Measurements from ENCODE around the gene S1PR2. TPM values are rescaled to one million over a fixed set of nuclear protein-coding genes. Genes with fewer than 3 reads are reported as not detected.
"Not testable (repeated sequence)": the region's sequence is repeated elsewhere in the genome, so short reads cannot be mapped to it uniquely, and the experiment has no call there.

Gene S1PR2
- total RNA-seq, 3 donors from 2014 or later = 1.2 to 8.4 (median 6.5) TPM

DNA sequence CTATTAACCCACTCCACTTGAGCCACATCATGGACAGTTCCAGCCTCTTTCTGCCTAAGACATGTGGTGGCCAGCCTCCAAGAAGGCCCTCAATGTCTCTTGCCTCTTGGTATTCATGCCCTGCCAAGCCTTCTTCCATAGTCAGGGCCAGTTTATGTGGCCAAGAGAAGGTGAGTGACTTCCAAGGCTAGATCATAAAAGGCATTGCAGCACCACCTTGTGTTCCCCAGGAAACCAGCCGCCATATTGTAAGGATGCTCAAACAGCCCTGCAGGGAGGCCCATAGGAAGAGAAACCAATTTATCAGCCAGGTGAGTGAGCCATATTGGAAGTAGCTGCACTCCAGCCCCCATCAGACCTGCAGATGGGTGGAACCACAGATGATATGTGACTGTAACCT, 24.1 kb downstream of the S1PR2 start:
- H3K4me1 ChIP-seq (ENCODE audit: low read depth) = no peaks in the 10 kb centered on the region
- intact Hi-C loops (cut with DNase I, micrococcal nuclease) = no loop called here
- H3K4me3 ChIP-seq = no peak overlapping the region
- peaks cover 4% of the 10 kb centered on the region for H3K9me3 ChIP-seq
- DNase-seq (no peak), ATAC-seq (no peak)
- H3K36me3 ChIP-seq (ENCODE audit: low read depth) = no peaks in the 10 kb centered on the region
- TF ChIP-seq, protein P1, sequence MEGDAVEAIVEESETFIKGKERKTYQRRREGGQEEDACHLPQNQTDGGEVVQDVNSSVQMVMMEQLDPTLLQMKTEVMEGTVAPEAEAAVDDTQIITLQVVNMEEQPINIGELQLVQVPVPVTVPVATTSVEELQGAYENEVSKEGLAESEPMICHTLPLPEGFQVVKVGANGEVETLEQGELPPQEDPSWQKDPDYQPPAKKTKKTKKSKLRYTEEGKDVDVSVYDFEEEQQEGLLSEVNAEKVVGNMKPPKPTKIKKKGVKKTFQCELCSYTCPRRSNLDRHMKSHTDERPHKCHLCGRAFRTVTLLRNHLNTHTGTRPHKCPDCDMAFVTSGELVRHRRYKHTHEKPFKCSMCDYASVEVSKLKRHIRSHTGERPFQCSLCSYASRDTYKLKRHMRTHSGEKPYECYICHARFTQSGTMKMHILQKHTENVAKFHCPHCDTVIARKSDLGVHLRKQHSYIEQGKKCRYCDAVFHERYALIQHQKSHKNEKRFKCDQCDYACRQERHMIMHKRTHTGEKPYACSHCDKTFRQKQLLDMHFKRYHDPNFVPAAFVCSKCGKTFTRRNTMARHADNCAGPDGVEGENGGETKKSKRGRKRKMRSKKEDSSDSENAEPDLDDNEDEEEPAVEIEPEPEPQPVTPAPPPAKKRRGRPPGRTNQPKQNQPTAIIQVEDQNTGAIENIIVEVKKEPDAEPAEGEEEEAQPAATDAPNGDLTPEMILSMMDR (IDR thresholded peaks at IDR 0.05) = no peak

DNA sequence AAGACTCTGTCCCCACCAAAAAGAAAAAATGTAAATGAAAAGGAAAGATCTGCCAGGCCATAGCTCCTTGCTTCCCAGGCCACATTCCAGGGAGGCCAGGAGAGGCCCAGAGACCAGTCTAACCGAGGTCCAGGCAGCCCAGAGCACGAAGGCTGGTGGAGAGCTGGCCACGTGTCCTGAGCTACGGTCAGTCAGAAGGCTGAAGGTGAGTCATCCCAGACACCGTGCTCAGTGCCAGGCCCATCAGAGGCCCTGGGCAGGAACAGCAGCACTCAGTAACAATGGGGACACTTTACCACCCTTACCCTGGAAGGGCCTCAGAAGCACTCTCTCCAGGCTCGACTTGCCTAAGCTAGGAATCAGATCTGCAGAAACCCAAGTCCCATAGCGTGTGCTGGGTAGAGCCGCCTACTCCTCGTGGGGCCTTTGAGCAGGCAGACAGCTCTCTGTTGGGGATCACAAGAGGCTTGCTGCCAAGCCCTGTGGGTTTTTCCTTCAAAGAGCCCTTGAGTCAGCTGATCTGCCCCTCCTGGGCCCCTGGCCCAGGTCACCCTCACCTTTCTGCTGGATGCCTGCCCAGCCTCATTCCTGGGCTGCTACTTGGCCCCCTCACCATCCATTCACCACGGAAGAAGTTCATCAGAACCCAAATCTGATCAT, 24.8 kb downstream of the S1PR2 start:
- Histone ChIP-seq H3K9me3 (peaks cover 4% of the 10 kb centered on the region), H3K4me3 (no peak overlapping the region), H3K4me1 (ENCODE audit: low read depth) (no peaks in the 10 kb centered on the region), H3K36me3 (ENCODE audit: low read depth) (no peaks in the 10 kb centered on the region)
- TF ChIP-seq, protein P1 (IDR thresholded peaks at IDR 0.05) = no peak
- DNase-seq = no peak
- intact Hi-C loops (cut with DNase I, micrococcal nuclease) = no loop called here
- no peak for ATAC-seq

DNA sequence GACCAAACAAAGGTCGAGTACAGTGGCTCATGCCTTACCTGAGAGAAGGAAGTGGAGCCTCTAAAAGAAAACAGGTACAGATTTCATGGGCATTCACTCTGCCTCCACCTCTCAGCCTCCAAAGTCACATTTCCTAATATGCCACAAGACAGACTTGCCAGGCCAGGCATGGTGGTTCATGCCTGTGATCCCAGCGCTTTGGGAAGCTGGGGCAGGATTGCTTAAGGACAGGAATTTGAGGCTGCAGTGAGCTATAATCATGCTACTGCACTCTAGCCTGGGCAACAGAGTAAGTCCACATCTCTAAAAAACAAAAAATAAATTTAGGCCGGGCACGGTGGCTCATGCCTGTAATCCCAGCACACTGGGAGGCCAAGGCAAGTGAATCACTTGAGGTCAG, 25.5 kb downstream of the S1PR2 start:
- H3K36me3 ChIP-seq (ENCODE audit: low read depth) = no peaks in the 10 kb centered on the region
- no peaks in the 10 kb centered on the region for H3K4me1 ChIP-seq (ENCODE audit: low read depth)
- ATAC-seq (no peak), DNase-seq (no peak)
- intact Hi-C loops (cut with DNase I, micrococcal nuclease) = no loop called here
- peaks cover 4% of the 10 kb centered on the region for H3K9me3 ChIP-seq
- TF ChIP-seq, protein P1 (IDR thresholded peaks at IDR 0.05) = no peak
- H3K4me3 ChIP-seq = no peak overlapping the region

DNA sequence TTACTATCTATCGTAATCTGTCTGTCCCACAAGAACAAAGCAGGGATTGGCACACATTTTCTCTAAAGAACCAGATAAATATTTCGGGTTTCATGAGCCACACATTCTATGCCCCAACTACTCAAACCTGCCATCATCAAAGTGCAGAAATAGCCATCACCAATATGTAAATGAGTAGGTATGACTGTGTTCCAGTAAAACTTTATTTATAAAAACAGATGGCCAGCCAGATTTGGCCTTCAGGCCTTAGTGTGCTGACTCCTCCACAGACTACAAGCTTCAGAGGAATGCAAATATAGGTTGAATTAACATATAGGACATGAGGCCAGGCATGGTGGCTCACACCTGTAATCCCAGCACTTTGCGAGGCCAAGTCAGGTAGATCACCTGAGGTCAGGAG, 27.4 kb downstream of the S1PR2 start:
- no peak for ATAC-seq
- Histone ChIP-seq H3K36me3 (ENCODE audit: low read depth) (no peaks in the 10 kb centered on the region), H3K9me3 (peaks cover 4% of the 10 kb centered on the region), H3K4me1 (ENCODE audit: low read depth) (no peaks in the 10 kb centered on the region), H3K4me3 (no peak overlapping the region)
- TF ChIP-seq, protein P1 (IDR thresholded peaks at IDR 0.05) = no peak
- intact Hi-C loops (cut with DNase I, micrococcal nuclease) = no loop called here
- no peak for DNase-seq

DNA sequence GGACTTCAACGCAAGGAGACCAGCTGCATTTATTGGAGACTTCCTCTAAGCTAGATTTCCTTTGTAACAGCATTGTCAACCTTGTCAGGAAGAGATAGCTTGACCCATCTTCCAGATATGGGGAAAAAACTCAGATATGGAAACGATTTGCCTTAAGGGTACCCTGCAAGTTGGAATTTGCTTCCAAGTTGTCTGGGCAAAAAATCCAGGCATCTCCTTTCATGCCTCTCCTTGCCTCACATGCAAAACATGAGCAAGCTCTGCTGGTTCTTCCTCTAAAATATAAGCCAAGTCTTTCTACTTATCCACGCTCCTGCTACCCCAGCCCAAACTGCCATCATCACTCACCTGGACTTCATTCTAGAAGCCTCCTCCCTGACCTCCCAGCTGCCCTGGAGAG, 30.0 kb downstream of the S1PR2 start:
- ATAC-seq = no peak
- DNase-seq = no peak
- Histone ChIP-seq H3K4me3 (no peak overlapping the region), H3K36me3 (ENCODE audit: low read depth) (no peaks in the 10 kb centered on the region), H3K4me1 (ENCODE audit: low read depth) (no peaks in the 10 kb centered on the region), H3K9me3 (no peaks in the 10 kb centered on the region)
- intact Hi-C loops (cut with DNase I, micrococcal nuclease) = no loop called here
- TF ChIP-seq, protein P1 (IDR thresholded peaks at IDR 0.05) = no peak

DNA sequence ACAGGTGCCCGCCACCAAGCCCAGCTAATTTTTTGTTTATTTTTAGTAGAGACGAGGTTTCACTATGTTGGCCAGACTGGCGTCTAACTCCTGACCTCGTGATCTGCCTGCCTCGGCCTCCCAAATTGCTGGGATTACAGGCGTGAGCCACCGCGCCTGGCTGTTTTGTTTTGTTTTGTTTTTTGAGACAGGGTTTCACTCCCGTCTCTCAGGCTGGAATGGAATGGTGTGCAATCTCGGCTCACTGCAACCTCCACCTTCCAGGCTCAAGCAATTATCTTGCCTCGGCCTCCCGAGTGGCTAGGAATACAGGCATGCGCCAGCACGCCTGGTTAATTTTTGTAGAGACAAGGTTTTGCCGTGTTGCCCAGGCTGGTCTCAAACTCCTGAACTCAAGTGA, 31.0 kb downstream of the S1PR2 start:
- intact Hi-C loops (cut with DNase I, micrococcal nuclease); ATAC-seq; H3K36me3 ChIP-seq (ENCODE audit: low read depth); H3K9me3 ChIP-seq; H3K4me3 ChIP-seq; DNase-seq; H3K4me1 ChIP-seq (ENCODE audit: low read depth): not testable (repeated sequence)

DNA sequence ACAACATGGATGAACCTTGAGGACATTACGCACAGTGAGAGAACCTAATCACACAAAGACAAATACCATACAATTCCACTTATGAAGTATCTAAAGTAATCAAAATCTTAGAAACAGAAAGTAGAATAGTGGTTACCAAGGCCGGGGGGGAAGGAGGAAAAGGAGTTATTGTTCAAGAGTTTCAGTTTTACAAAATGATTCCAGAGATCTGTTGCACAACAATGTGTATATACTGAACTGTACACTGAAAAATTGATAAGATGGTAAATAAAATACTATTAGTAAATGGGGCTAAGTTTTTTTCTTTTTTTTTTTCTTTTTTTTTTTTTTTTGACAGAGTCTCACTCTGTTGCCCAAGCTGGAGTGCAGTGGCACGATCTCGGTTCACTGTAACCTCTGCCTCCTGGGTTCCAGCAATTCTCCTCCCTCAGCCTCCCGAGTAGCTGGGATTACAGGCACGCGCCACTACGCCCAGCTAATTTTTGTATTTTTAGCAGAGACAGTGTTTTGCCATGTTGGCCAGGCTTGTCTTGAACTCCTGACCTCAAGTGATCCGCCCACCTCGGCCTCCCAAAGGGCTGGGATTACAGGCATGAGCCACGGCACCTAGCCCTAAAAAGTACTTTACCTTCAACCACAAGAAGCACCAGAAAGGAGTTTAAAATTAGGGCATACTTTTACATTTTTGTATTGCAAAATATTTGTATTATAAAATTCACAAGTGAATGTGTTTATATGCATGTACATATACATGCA, 32.1 kb downstream of the S1PR2 start:
- ATAC-seq; H3K4me3 ChIP-seq; DNase-seq; intact Hi-C loops (cut with DNase I, micrococcal nuclease); H3K9me3 ChIP-seq; H3K4me1 ChIP-seq (ENCODE audit: low read depth); H3K36me3 ChIP-seq (ENCODE audit: low read depth): not testable (repeated sequence)

Data from mucosa of descending colon (tissue), 3 donors.